K562 (cell line): ENCODE measurements around the gene EPHA2.

Experiments used
- EP300 ChIP-seq: IDR thresholded peaks from 2 replicates; pipeline ENCODE4 v1.6.1; 2012; ENCODE audit warnings: low read length, improper control_type of control experiment
- POLR2AphosphoS5 ChIP-seq: IDR thresholded peaks from 2 replicates; pipeline ENCODE4 v1.6.1; 2011; ENCODE audit warnings: mild to moderate bottlenecking, low read depth, low read length, moderate library complexity; ENCODE audit not compliant: control insufficient read depth, insufficient read depth
- ZC3H4 ChIP-seq: sonication (generic); formaldehyde crosslinking; IDR thresholded peaks from 2 replicates; pipeline ENCODE4 v1.9.0; 2021; ENCODE audit warnings: missing genetic modification reagents, borderline replicate concordance
- ZNF584 ChIP-seq: fragments of 200-800 bp; sonication (Bioruptor generic); IDR thresholded peaks from 2 replicates; pipeline ENCODE4 v1.6.1; 2016; ENCODE audit warnings: low read depth, mild to moderate bottlenecking, missing genetic modification characterization, missing compliant biosample characterization
- TF ChIP-seq, protein P1 (sequence below): fragments of 450-650 bp; IDR thresholded peaks from 2 replicates; pipeline ENCODE4 v1.6.1; 2017; ENCODE audit warnings: antibody characterized with exemption, mild to moderate bottlenecking
- TF ChIP-seq, protein P2 (sequence below): sonication (generic); formaldehyde crosslinking; IDR thresholded peaks from 2 replicates; pipeline ENCODE4 v1.9.0; 2022; ENCODE audit warnings: mild to moderate bottlenecking, missing genetic modification reagents
- TF ChIP-seq, protein P3 (sequence below), 3 experiments: IDR thresholded peaks in 2 of 3; conservative IDR thresholded peaks in 1 of 3; 2 replicates each; pipeline ENCODE4 v1.5.1; 2011 to 2012; ENCODE audit warnings: low read length in 3 of 3, mild to moderate bottlenecking in 3 of 3, control low read depth in 2 of 3, improper control_type of control experiment in 1 of 3, inconsistent platforms in 1 of 3, low read depth in 1 of 3, mixed read lengths in 1 of 3, moderate library complexity in 1 of 3; ENCODE audit not compliant: insufficient read depth in 2 of 3

DNA sequence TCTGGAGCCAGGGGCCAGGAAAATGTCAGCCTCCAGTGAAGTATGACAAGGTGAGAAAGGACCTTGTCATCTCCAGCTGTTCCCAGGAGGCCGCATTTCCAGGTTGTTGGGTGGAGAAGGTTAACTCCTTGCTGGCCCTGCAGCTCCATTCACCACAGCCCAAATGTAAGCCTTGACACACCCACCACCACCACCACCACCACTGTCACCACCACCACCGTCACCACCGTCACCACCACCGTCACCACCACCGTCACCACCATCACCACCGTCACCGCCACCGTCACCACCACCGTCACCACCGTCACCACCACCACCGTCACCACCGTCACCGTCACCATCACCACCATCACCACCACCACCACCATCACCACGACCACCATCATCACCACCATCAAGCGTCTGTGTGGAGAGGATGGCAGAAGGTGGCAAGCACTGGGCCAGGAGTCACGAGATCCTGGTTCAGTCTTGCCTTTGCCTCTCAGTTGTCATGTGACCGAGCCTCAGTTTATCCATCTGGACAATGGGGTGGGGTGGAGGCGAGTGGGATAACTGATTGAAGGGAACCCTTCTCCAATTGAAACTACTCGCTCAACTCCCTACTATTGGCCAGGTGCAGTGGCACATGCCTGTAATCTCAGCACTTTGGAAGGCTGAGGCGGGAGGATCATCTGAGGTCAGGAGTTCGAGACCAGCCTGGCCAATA, 61.3 kb downstream of the EPHA2 start:
- TF ChIP-seq, protein P1, sequence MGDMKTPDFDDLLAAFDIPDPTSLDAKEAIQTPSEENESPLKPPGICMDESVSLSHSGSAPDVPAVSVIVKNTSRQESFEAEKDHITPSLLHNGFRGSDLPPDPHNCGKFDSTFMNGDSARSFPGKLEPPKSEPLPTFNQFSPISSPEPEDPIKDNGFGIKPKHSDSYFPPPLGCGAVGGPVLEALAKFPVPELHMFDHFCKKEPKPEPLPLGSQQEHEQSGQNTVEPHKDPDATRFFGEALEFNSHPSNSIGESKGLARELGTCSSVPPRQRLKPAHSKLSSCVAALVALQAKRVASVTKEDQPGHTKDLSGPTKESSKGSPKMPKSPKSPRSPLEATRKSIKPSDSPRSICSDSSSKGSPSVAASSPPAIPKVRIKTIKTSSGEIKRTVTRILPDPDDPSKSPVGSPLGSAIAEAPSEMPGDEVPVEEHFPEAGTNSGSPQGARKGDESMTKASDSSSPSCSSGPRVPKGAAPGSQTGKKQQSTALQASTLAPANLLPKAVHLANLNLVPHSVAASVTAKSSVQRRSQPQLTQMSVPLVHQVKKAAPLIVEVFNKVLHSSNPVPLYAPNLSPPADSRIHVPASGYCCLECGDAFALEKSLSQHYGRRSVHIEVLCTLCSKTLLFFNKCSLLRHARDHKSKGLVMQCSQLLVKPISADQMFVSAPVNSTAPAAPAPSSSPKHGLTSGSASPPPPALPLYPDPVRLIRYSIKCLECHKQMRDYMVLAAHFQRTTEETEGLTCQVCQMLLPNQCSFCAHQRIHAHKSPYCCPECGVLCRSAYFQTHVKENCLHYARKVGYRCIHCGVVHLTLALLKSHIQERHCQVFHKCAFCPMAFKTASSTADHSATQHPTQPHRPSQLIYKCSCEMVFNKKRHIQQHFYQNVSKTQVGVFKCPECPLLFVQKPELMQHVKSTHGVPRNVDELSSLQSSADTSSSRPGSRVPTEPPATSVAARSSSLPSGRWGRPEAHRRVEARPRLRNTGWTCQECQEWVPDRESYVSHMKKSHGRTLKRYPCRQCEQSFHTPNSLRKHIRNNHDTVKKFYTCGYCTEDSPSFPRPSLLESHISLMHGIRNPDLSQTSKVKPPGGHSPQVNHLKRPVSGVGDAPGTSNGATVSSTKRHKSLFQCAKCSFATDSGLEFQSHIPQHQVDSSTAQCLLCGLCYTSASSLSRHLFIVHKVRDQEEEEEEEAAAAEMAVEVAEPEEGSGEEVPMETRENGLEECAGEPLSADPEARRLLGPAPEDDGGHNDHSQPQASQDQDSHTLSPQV = no peak
- TF ChIP-seq, protein P2, sequence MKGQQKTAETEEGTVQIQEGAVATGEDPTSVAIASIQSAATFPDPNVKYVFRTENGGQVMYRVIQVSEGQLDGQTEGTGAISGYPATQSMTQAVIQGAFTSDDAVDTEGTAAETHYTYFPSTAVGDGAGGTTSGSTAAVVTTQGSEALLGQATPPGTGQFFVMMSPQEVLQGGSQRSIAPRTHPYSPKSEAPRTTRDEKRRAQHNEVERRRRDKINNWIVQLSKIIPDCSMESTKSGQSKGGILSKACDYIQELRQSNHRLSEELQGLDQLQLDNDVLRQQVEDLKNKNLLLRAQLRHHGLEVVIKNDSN (CRISPR knock-in tag) = peak; percentile 82
- TF ChIP-seq ZC3H4 (CRISPR knock-in tag) (no peak), POLR2AphosphoS5 (no peak), ZNF584 (CRISPR knock-in tag) (no peak), EP300 (no peak)
- TF ChIP-seq, protein P3, sequence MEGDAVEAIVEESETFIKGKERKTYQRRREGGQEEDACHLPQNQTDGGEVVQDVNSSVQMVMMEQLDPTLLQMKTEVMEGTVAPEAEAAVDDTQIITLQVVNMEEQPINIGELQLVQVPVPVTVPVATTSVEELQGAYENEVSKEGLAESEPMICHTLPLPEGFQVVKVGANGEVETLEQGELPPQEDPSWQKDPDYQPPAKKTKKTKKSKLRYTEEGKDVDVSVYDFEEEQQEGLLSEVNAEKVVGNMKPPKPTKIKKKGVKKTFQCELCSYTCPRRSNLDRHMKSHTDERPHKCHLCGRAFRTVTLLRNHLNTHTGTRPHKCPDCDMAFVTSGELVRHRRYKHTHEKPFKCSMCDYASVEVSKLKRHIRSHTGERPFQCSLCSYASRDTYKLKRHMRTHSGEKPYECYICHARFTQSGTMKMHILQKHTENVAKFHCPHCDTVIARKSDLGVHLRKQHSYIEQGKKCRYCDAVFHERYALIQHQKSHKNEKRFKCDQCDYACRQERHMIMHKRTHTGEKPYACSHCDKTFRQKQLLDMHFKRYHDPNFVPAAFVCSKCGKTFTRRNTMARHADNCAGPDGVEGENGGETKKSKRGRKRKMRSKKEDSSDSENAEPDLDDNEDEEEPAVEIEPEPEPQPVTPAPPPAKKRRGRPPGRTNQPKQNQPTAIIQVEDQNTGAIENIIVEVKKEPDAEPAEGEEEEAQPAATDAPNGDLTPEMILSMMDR (IDR thresholded peaks at IDR 0.05 in 2 of 3, conservative IDR thresholded peaks at IDR 0.05 in 1 of 3; ENCODE audit: insufficient read depth in 2 of 3, low read depth in 1 of 3, low read length in 3 of 3) = no peak
